ENCODE measurements around the gene GPR132. TPM values are rescaled to one million over a fixed set of nuclear protein-coding genes. Genes with fewer than 3 reads are reported as not detected.
A peak's percentile ranks its signal among the peaks of the same experiment; 100 is the strongest.

Gene GPR132
- total and polyA plus RNA-seq, 2 of the 8 experiments (the other 6 are each of a cell fraction or from before 2014, with no cell fraction given), result 0.11 TPM; not detected in 1

GRCh38 chr14:105041841-105042765 lies 23.1 kb downstream of the GPR132 start:
- POLR2A ChIA-PET (ENCODE audit: partially characterized antibody), result interaction anchor here (1.1 to 1.2 kb wide), 2 partner anchors 19 to 42 kb away, joined by 3 to 4 read pairs; no protein-coding TSS in a partner anchor
- Histone ChIP-seq H4K20me1 (replicated peaks in 1 of 2; ENCODE audit: control insufficient read depth in 1 of 2, insufficient read depth in 2 of 2, low read length in 2 of 2) (no peaks in the 10 kb centered on the region), H3K27me3 (replicated peaks in 1 of 4; ENCODE audit: control insufficient read depth in 3 of 4, extremely low read depth in 1 of 4, insufficient read depth in 3 of 4, low read length in 3 of 4) (peaks cover 0 to 8% (median 7%) of the 10 kb centered on the region in 4 experiments; a peak in 4 of 7 replicates), H3K18ac (ENCODE audit: extremely low read depth, low read length) (no peak overlapping the region), H2BK120ac (replicated peaks; ENCODE audit: low read depth, low read length) (no peak overlapping the region), H3K36me3 (ENCODE audit: control insufficient read depth in 2 of 4, insufficient read depth in 4 of 4, low read length in 3 of 4) (no peaks in the 10 kb centered on the region), H3K4me1 (replicated peaks in 1 of 4; ENCODE audit: control insufficient read depth in 3 of 4, insufficient read depth in 4 of 4, low read length in 3 of 4) (peaks cover 0 to 2% (median under 1%) of the 10 kb centered on the region in 4 experiments; a peak in 2 of 7 replicates), H3K79me2 (ENCODE audit: control insufficient read depth in 1 of 2, insufficient read depth in 2 of 2, low read length in 2 of 2) (no peaks in the 10 kb centered on the region), H3K14ac (ENCODE audit: insufficient read length) (no peak overlapping the region), H4K8ac (ENCODE audit: extremely low read depth, insufficient read depth, low read length) (peak overlapping the region; percentile 28), H3K23ac (ENCODE audit: insufficient read length) (no peak overlapping the region), H3K23me2 (ENCODE audit: low read depth, low read length) (no peaks in the 10 kb centered on the region), H3K4me3 (ENCODE audit: extremely low read depth in 1 of 4, insufficient read depth in 2 of 4, low read depth in 3 of 4, low read length in 4 of 4) (no peak overlapping the region), H3K9me3 (ENCODE audit: insufficient read depth in 2 of 2, low read depth in 1 of 2, low read length in 1 of 2) (no peaks in the 10 kb centered on the region), H4K91ac (replicated peaks; ENCODE audit: insufficient read length, low read length) (no peak overlapping the region), H3K4me2 (ENCODE audit: insufficient read depth in 1 of 2, low read depth in 2 of 2, low read length in 2 of 2) (no peak overlapping the region), H2AFZ (ENCODE audit: low read length) (no peak overlapping the region), H3K4ac (replicated peaks; ENCODE audit: insufficient read length, low read depth, low read length) (no peak overlapping the region), H2BK5ac (ENCODE audit: low read depth, low read length) (no peak overlapping the region), H3K27ac (ENCODE audit: low read depth, low read length) (no peak overlapping the region), H2BK20ac (ENCODE audit: low read length) (no peak overlapping the region), H3K9ac (replicated peaks in 1 of 4; ENCODE audit: extremely low read depth in 1 of 4, low read depth in 3 of 4, low read length in 3 of 4) (no peak overlapping the region), H3K79me1 (ENCODE audit: low read depth, low read length) (no peaks in the 10 kb centered on the region), H2BK15ac (ENCODE audit: low read length) (no peak overlapping the region), H4K5ac (ENCODE audit: insufficient read length, low read depth, low read length) (no peak overlapping the region), H2BK12ac (ENCODE audit: low read depth, low read length) (no peak overlapping the region), H3K56ac (replicated peaks; ENCODE audit: insufficient read length, low read depth, low read length) (no peak overlapping the region), H2AK5ac (ENCODE audit: low read depth, low read length) (no peak overlapping the region)
- 79% methylated on average over 23 of the region's 28 CpGs; no CpG with 5 or more reads in 1 of the 2 experiments for WGBS, 2 experiments (ENCODE audit: extremely low coverage in 1 of 2, insufficient coverage in 1 of 2, insufficient read length in 1 of 2, insufficient replicate concordance in 2 of 2, low coverage in 1 of 2, low lambda C conversion rate in 2 of 2, missing lambda C conversion rate in 1 of 2)
- no peak for TF ChIP-seq MAX (IDR thresholded peaks at IDR 0.05)
- DNase-seq (ENCODE audit: low read depth in 1 of 2, low spot score in 2 of 2) (no peak), FAIRE-seq (no peak)
- CTCF ChIA-PET (ENCODE audit: partially characterized antibody), result interaction anchor here (0.8 to 8.5 kb wide), 8 partner anchors 21 to 103 kb away, joined by 3 to 161 read pairs (median 4); partner anchors contain the start of gene CDCA4

Data from H1 (cell line).